HG03095 (cell line): Measurements from ENCODE around the gene ADARB2.
"Not testable (repeated sequence)": the region's sequence is repeated elsewhere in the genome, so short reads cannot be mapped to it uniquely, and the experiment has no call there.

Experiments
- ATAC-seq: cut with Tn5 transposase; IDR thresholded peaks from one replicate; pipeline ENCODE4 v1.9.1; 2021; ENCODE audit warnings: moderate library complexity; ENCODE audit not compliant: unreplicated experiment

Gene ADARB2

DNA sequence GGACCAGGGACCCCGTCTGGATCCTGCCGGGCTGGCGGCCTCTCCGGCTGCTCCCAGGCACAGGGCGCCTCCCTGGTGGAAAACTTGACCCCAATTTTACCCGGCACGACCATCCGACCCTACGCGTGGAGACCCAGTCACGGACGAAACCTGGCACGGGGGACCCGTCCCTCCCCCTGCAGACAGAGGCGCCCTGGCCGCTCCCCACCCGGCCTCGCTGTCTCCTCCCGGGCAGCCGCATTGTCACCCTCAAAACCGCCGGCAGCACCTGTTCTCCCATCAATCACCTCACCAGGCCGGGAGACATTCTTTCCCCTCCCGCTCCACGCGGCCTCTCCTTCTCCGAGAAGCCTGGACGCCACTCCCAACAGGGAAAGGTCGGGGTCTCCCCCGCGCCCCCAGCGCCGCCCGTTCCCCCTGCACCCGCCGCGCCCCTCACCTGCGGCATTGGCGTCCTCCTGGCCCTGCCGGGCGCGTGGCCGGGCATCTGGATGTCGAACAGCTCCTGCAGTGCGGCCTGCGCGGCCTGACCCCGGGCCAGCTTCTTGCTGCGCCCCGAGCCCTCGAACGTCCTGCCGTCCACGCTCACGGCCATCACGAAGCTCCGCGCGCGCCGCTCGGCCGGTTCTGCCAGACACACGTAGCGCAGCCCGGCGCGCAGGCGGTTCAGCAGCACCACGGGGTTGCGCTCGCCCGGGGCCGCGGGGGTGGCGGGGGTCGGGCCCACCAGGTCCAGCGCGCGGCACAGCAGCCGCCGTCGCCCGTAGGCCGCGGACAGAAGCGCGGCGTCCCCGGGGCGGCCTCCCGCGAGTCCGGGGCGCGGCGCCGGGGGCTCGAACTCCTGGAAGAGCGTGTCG lies 374.5 kb downstream of the ADARB2 start:
- no peak for ATAC-seq

DNA sequence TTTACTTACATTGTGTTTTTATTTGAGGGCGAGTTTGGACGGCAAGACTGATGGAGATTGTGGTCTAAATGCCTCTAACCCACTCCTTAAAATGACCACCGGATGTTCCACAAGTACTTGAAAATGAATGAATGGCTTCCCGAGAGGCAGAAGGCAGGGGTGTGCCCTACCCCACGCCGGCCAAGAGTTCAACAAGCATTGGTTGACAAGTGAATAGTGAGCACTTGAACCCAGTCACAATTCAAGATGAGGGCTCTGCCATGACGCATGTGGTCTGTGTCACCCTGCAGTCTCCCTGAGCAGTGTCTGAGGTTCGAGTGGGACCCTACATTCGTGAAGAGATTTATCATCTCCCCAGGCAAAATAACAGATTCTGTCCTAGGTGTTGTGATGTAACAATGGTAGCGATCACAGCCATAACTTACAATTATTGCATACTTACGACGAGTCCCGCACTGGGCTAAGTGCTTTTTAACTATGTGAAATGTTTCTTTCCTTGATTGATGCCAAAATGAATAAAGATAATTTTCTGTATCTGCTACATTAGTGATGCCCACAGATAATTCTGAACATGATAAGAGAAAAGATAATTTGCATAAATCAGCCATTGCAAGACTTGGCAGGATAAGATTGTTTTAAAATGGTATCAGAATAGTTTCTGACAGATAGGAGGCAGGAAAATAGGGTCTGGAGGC lies 375.8 kb downstream of the ADARB2 start:
- no peak for ATAC-seq

DNA sequence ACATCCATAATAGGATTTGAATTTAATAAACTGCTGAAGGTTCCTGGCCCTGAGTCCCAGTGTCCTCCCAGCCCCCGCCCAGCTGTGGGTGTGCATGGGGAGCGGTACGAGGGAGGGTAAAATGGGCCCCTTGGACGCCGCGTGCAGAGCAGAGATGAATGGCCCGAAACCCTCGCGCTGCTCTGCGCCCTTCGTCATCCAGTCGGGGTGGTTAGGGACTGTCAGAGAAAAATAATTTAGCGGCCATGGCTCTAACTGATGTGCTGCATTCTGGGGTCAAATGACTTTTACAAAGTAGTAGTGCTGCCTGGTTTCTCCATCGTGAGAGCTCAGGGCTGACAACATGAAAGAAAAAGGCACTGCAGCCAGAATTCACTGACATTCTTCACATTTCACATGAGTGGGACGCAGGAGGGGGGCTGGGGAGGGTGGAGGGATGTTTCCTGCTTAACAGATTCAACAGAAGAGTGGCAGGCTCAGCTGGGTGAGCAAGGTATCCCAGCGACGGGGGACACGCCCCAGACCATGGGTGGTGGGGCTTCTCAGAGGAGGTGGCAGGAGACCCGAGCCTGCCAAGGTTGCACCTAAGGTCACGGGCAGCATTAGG lies 376.7 kb downstream of the ADARB2 start:
- no peak for ATAC-seq

DNA sequence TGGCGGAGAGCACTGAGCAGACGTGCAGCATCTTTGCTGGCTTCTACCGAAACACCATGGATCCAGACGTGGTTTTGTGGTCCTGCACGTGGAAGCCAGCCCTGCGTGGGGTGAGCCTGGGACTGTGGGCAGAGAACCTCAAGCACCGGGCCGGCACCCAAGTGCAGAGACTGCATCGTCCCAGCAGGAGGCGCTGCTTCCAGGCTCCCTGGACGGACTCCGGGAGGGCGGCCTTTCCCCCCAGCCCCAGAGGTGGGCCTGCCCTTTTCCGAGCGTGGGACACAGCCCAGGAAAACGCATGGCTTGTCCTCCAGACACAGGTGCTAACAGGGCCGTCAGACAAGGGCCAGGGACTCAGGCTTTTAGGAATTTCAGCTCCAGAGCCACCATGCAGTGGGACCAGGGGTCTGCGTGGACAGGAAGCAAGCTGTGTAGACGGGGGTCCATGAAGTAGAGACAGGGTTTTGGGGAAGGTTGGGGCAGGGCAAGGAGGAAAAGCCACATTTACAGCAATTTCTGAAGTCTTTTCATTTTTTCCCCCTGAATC lies 377.2 kb downstream of the ADARB2 start:
- no peak for ATAC-seq

DNA sequence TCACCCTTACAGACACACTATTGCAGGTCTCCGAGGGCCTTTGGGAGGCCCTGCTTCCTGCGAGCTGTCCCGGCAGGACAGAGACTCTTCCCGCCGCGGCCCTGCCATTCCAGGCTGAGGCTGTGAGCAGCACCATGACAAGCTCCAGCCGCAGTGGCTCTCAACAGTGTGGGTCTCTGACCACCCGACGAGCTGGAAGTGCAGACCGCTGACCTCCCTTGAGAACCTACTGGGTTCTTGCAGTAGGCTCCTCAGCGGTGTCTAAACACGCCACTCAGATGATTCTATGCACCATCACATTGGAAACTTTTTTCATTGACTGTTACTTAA lies 377.7 kb downstream of the ADARB2 start:
- ATAC-seq: no peak

DNA sequence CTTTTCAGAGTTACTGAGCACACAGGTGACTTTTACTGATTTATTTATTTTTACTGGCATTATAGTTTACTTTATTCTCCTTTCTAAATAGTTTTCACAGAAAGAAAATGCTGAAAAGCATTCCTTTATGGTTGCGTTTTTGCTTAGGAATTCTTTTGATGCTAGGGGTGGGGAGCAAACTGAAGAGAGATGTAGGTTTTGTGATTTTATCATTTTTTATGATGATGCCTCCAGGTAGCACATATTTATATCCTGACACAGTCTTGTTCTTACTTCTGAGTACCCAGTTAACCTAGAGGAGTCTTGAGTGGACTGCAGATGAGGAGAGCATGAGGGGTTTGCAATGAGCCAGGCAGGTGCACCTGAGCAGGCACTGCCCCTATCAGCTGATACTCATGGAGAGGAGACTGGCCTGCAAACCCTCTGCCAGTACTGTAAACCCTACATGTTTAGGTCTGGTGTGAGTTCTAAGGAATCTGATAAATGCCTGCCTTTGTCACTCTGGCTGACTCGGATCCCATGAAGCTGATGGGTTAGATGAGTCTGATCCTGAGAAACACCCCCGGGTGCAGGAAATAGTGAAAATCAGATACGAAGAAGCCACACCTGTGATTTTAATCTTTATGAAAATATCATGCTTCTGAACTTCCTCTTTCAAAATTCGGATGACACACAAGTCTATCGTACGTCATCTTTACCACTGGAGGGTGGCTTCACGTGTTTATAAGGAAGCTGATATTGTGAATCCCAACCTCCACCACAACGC lies 378.3 kb downstream of the ADARB2 start:
- no peak for ATAC-seq

DNA sequence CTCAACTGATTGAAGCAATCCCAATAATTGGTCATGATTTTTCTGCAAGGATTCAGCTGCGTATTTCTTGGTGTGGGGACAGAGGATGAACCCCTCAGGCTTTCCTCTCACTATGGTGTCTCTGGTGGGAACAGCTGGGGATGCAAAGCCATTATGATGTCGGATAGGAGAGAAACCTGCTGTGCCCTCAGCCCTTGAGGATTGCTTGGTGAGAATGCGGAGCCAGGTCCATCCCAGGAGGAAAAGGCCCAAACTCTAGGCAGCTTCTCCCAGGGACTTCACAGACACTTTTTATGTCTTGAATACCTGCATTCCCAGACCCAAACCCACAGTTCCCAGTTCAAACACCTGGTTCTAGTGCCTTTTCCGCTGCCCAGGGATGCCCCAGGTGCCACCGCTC lies 379.2 kb downstream of the ADARB2 start:
- no peak for ATAC-seq

DNA sequence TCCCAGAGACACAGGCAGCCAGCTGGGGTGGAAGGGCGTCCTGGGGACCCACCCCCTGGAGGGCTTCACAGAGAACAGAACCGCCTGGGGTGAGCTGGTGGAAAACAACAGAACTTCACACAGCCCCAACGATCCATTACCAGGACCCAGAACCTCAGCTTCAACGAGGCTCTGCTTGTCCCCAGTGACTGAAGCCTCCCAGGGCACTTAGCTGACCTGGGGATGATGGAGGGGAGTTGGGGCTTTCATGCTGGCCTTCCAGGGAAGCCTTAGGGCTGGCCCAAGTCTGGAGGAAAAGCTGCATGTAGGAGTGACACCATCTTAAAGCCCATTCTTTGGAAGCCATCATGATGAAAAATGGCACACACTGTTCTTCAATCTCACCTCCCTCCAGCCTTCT lies 381.0 kb downstream of the ADARB2 start:
- ATAC-seq: no peak

DNA sequence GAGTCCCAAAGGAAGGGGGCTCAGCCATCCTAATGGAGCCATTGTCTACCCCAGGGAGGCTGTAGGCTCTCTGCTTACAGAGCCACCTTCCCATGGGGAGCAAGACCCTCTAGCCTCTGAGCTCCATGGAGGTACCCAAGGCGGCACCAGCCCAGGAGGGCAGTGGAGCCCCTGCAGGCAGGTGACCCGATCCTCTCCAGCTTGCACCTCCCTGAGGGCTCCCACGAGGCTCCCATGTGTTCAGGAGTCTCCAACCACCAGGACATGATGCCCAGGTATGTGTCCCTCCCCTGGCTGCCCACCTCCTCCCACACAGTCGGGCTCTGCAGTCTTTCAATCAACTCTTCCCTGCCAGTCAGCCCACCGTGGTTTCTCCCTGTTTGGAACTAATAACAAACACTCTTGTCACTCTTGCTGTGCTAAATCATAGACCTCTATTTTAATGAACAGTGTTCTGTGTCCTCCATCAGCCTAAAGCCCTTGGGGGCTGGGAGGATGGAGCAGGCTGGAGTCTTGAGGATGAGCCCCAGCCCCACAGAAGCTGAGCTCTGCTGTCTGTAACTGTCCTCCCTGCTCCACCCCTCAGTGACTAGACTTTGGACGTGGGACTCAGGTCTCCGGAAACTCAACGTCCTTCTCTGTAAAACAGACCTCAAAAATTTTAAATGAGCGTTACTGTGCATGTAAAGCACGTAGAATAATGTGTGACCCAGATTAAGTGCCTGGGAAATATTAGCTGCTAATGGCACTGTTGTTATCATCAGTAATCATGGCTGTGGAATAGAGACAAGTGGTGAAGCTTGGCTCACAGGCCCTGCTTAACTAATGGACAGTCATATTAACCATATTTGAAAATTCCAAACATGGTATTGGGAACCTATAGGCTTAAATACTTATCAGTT lies 382.3 kb downstream of the ADARB2 start:
- ATAC-seq: no peak

DNA sequence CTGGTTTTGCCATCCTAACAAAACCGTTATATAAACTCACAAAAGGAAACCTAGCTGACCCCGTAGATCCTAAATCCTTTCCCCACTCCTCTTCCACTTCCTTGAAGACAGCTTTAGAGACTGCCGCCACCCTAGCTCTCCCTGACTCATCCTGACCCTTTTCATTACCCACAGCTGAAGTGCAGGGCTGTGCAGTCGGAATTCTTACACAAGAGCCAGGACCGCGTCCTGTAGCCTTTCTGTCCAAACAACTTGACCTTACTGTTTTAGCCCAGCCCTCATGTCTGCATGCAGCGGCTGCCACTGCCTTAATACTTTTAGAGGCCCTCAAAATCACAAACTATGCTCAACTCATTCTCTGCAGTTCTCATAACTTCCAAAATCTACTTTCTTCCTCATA lies 385.0 kb downstream of the ADARB2 start:
- not testable (repeated sequence) for ATAC-seq

DNA sequence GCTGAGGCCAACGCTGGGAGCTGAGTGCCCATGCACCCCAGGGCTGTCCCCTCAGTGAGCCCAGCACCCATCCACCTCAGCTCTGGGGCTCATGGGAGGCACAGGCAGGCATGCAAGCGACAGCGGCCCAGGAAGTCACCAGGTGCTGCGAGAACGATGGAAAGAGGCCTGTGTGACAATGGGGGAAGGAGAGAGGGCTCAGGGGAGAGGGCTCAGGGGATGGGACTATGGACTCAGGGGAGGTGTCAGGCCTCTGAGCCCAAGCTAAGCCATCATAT lies 388.6 kb downstream of the ADARB2 start:
- no peak for ATAC-seq

DNA sequence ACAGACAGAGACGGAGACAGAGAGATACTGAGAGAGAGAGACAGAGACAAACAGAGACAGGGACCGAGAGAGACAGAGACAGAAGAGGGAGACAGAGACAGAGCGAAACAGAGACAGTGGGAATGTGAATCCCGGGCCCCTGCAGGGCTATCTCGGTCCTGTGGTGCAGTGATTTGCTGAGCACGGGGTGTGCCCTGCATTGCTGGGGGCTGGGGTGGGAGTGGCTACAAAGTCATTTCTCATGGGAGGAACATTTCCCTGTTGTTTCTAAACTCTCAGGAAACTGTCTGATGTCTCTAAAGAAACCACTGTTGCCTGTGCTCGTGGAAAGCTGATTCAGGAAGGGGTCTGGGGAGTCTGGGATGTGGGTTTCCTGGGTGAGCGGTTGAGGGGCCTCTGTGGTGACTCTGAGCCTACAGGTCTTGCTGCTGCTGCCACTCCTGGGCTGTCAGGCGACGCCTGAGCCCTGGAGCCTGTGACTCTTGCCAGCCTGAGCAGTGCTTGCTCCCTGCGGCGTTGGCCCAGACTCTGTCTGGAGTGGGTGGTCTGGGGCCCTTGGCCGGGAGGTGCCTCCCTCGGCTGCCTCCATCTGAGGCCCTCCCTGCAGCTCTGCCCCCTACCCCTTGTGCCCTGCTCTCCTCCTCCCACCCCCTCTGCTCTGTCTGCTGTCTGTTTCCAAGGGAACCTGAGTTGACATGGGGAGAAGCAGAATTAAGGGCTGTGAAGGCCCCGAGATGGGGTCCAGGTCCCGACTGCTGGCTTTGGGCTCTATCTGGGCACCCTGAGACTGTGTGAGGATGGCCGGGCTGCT lies 389.2 kb downstream of the ADARB2 start:
- ATAC-seq: no peak

DNA sequence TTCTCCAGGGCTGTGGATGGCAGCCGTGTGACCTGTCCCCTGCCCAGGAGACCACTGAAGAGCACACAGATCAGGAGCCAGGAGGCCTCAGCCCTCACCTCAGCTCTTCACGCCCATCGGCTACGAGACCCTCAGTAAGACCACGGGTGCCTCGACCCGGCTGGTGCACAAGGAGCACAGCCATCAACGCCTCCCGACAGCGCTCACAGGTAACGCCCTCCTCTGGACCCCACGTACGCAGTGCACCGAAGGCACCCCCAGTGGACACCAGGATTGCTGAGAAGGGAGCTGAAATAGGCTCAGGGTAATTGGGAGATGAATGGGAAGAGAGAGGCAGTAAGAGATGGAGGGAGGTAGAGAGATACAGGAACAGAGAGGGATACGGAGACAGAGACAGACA lies 389.8 kb downstream of the ADARB2 start:
- no peak for ATAC-seq

DNA sequence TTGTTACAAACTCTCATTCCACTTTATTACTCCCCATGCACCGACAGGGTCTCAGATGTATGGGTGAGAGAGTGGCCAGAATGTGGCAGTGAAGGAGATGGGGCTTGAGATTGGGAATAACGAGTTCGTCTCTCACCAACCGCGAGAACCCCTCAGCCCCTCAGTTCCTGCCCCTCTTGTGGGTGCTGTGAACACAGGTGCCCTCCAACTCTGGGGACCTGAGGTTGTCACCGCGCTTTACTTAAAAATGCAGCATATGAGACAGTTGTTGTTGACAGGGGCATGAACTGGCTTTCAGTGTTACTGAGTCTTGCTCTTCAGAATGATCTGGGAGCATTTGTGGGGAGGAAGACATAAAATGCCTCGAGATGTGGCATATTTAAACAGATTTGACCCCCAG lies 391.1 kb downstream of the ADARB2 start:
- ATAC-seq: no peak

DNA sequence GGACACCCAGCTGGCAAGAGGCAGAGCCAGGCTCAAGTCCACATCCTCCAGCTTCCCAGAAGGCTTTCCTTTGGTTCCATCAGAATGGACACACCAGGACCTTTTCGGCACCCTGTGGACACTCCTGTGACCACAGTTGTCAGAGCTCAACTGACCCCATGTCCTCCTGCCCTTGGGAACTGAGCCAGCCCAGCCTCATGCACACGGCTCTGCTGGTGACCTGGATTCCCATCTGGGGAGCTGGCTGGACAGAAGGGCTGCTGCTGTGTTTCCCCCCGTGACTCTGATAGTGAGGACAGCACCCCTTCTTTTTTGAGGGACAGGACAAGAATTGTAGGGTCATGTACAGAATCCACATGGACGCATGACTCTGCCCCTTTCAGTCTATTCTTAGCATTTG lies 392.0 kb downstream of the ADARB2 start:
- ATAC-seq: no peak

DNA sequence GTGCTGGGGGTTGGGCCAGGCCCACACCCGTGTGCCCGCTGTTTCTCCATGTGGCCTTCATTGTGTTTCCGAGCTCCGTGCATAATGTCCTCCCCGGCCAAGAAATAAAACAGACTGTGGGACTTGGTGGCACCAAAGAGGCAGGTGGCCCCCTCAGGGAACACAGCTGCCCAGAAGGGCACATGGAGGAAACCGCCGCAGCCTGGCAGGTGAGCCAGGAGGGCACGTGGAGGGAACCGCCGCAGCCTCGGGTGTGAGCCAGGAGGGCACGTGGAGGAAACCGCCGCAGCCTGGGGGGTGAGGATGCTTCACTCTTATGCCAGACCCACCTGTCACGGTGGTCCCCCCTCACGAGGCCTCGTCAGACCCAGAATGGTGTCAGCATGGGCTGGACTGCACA lies 392.5 kb downstream of the ADARB2 start:
- ATAC-seq: no peak

DNA sequence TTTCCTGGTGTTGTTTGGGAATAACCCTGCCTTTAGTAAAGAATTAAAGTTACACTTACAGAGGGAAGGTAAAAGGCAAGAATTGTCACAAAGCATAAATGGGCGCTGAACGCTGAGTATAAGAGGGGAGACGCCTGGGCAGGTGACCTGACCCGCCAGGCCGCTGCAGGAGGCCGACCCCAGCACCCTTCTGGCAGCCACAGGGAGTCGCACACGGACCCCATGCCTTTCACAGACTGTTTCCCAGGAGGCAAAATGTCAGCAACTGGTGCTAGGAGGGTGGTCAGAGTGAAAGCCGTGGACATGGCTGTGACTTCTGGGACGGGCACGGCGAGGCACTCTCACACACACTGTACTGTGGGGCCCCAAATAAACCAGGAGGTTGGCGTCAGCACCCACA lies 392.9 kb downstream of the ADARB2 start:
- ATAC-seq: no peak

DNA sequence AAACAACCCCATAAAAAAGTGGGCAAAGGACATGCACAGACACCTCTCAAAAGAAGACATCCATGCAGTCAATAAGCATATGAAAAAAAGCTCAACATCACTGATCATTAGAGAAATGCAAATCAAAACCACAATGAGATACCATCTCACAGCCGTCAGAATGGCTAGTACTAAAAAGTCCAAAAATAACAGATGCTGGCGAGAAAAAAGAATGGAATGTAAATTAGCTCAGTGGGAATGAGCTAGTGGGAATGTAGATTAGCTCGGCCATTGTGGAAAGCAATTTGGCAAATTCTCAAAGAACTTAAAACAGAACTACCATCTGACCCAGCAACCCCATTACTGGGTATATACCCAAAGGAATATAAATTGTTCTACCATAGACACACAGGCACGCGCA lies 394.1 kb downstream of the ADARB2 start:
- ATAC-seq: no peak

DNA sequence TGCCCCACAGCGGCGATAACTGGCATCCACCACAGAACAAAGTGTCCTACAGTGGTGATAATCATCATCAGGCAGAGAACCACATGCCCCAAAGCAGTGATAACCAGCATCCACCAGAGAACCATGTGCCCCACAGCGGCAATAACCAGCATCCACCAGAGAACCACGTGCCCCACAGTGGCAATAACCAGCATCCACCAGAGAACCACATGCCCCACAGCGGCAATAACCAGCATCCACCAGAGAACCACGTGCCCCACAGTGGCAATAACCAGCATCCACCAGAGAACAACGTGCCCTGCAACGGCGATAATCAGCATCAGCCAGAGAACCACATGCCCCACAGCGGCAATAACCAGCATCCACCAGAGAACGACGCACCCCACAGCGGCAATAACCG lies 396.3 kb downstream of the ADARB2 start:
- ATAC-seq: not testable (repeated sequence)

DNA sequence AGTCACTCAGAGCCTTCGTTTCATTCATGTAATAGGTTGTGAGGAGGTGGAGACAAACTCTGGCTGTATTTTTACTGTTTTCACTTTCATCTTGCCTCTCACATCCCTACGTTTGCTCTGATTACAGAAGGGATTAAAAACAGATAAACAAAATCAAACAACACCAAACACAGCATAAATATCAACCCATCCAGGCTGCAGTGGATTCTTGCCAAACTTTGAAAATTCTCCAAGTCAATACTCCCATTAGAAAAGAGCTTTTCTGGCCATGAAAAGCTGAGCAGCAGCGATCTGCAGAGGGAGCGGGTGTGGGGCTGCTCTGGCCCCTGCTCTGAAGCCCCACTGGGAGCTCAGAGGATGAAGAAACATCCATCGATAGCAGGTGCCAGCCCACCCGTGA lies 397.9 kb downstream of the ADARB2 start:
- no peak for ATAC-seq
